ENCODE data around the gene ASAP2.
"Not testable (repeated sequence)": the region's sequence is repeated elsewhere in the genome, so short reads cannot be mapped to it uniquely, and the experiment has no call there.

Gene ASAP2

GRCh38 chr2:9266711-9267110, 60.1 kb downstream of the ASAP2 start:
- H4K20me1 ChIP-seq (ENCODE audit: insufficient read depth) = no peaks in the 10 kb centered on the region
- no peak overlapping the region for H2AFZ ChIP-seq (ENCODE audit: low read depth)
- H3K27ac ChIP-seq = no peak overlapping the region
- H3K9ac ChIP-seq = no peak overlapping the region
- no peak overlapping the region for H3K4me2 ChIP-seq
- no peaks in the 10 kb centered on the region for H3K4me1 ChIP-seq (ENCODE audit: low read depth, poor library complexity, severe bottlenecking)
- H3K4me3 ChIP-seq (IDR thresholded peaks at IDR 0.05; ENCODE audit: insufficient read depth, low read depth, low read length) = no peak overlapping the region
- no peaks in the 10 kb centered on the region for H3K27me3 ChIP-seq (ENCODE audit: insufficient read depth, low read depth)
- H3K79me2 ChIP-seq (ENCODE audit: insufficient read depth, low read depth) = no peaks in the 10 kb centered on the region
- TF ChIP-seq CTCF (conservative IDR thresholded peaks at IDR 0.05; ENCODE audit: low read depth, low read length) = no peak
- H3K36me3 ChIP-seq (ENCODE audit: insufficient read depth) = no peaks in the 10 kb centered on the region

- H3K4me1 ChIP-seq (ENCODE audit: low read depth, poor library complexity, severe bottlenecking); H3K4me2 ChIP-seq; H3K9ac ChIP-seq; H3K4me3 ChIP-seq (IDR thresholded peaks at IDR 0.05; ENCODE audit: insufficient read depth, low read depth, low read length); H4K20me1 ChIP-seq (ENCODE audit: insufficient read depth); H3K27ac ChIP-seq; H3K27me3 ChIP-seq (ENCODE audit: insufficient read depth, low read depth); H2AFZ ChIP-seq (ENCODE audit: low read depth); H3K79me2 ChIP-seq (ENCODE audit: insufficient read depth, low read depth); H3K36me3 ChIP-seq (ENCODE audit: insufficient read depth): not testable (repeated sequence)
These were observed 60.7 kb downstream of the ASAP2 start for GRCh38 chr2:9267286-9267685.

- H2AFZ ChIP-seq (ENCODE audit: low read depth) = no peak overlapping the region
- no peak overlapping the region for H3K4me2 ChIP-seq
- H4K20me1 ChIP-seq (ENCODE audit: insufficient read depth) = no peaks in the 10 kb centered on the region
- H3K27ac ChIP-seq = no peak overlapping the region
- no peaks in the 10 kb centered on the region for H3K27me3 ChIP-seq (ENCODE audit: insufficient read depth, low read depth)
- H3K4me1 ChIP-seq (ENCODE audit: low read depth, poor library complexity, severe bottlenecking) = no peaks in the 10 kb centered on the region
- no peaks in the 10 kb centered on the region for H3K36me3 ChIP-seq (ENCODE audit: insufficient read depth)
- no peak for TF ChIP-seq CTCF (conservative IDR thresholded peaks at IDR 0.05; ENCODE audit: low read depth, low read length)
- no peak overlapping the region for H3K9ac ChIP-seq
- no peaks in the 10 kb centered on the region for H3K79me2 ChIP-seq (ENCODE audit: insufficient read depth, low read depth)
- H3K4me3 ChIP-seq (IDR thresholded peaks at IDR 0.05; ENCODE audit: insufficient read depth, low read depth, low read length) = no peak overlapping the region
These were observed 61.9 kb downstream of the ASAP2 start for GRCh38 chr2:9268301-9269080.

- Histone ChIP-seq H3K9ac (no peak overlapping the region), H3K36me3 (ENCODE audit: insufficient read depth) (no peaks in the 10 kb centered on the region), H3K27ac (no peak overlapping the region), H3K79me2 (ENCODE audit: insufficient read depth, low read depth) (no peaks in the 10 kb centered on the region), H3K4me2 (no peak overlapping the region), H3K4me1 (ENCODE audit: low read depth, poor library complexity, severe bottlenecking) (no peaks in the 10 kb centered on the region), H2AFZ (ENCODE audit: low read depth) (no peak overlapping the region), H4K20me1 (ENCODE audit: insufficient read depth) (no peaks in the 10 kb centered on the region), H3K4me3 (IDR thresholded peaks at IDR 0.05; ENCODE audit: insufficient read depth, low read depth, low read length) (no peak overlapping the region), H3K27me3 (ENCODE audit: insufficient read depth, low read depth) (no peaks in the 10 kb centered on the region)
- no peak for TF ChIP-seq CTCF (conservative IDR thresholded peaks at IDR 0.05; ENCODE audit: low read depth, low read length)
These were observed 62.7 kb downstream of the ASAP2 start for GRCh38 chr2:9269295-9269694.

- Histone ChIP-seq H4K20me1 (ENCODE audit: insufficient read depth) (no peaks in the 10 kb centered on the region), H3K9ac (no peak overlapping the region), H3K4me3 (IDR thresholded peaks at IDR 0.05; ENCODE audit: insufficient read depth, low read depth, low read length) (no peak overlapping the region), H3K27me3 (ENCODE audit: insufficient read depth, low read depth) (no peaks in the 10 kb centered on the region), H2AFZ (ENCODE audit: low read depth) (no peak overlapping the region), H3K79me2 (ENCODE audit: insufficient read depth, low read depth) (no peaks in the 10 kb centered on the region), H3K27ac (no peak overlapping the region), H3K4me1 (ENCODE audit: low read depth, poor library complexity, severe bottlenecking) (no peaks in the 10 kb centered on the region), H3K36me3 (ENCODE audit: insufficient read depth) (no peaks in the 10 kb centered on the region), H3K4me2 (no peak overlapping the region)
- no peak for TF ChIP-seq CTCF (conservative IDR thresholded peaks at IDR 0.05; ENCODE audit: low read depth, low read length)
These were observed 63.2 kb downstream of the ASAP2 start for GRCh38 chr2:9269695-9270360.

All from KMS-11 (cell line).